NCI-H69 (cell line): ENCODE results near the gene FLOT1.

ENCODE experiments used
- DNase-seq: peaks from one replicate; lab custom pipeline; 2025; lab: John Stamatoyannopoulos, UW

Gene FLOT1

DNA sequence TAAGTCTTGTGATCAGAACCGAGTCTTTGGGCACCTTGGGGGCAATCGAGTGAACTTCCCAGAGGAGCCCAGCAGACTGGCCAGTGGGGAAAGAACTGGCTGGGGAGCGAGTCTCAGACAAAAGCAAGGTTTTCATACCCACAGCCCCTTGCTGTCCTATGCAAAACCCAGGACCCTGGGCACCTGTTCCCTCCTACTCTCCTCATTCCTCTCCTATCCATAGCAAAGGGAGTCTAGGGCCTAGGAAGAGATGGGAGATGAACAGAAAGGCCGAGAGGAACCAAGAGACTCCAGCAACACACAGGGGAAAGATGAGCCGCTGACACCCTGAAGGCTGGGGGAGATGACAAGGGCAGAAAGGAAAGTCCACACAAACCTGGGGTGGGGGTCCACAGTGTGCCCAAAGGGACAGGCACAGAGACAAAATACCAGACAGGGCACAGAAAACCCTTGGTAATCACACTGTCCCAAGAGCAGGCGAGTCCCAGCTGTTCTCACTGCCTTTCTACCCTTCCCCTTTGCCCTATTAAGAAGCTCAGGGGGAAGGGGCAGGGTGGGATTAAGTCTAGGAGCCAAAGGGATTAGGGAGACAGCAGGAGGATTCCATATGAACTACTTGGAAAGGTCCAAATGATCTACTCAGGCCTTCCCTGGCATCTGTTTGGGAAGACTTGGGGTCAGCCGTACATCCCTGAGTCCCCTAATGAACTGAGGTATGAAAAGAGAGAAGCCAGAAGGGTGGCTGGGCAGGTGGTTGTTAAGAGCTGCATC lies 62.5 kb downstream of the FLOT1 start:
- DNase-seq: no peak

DNA sequence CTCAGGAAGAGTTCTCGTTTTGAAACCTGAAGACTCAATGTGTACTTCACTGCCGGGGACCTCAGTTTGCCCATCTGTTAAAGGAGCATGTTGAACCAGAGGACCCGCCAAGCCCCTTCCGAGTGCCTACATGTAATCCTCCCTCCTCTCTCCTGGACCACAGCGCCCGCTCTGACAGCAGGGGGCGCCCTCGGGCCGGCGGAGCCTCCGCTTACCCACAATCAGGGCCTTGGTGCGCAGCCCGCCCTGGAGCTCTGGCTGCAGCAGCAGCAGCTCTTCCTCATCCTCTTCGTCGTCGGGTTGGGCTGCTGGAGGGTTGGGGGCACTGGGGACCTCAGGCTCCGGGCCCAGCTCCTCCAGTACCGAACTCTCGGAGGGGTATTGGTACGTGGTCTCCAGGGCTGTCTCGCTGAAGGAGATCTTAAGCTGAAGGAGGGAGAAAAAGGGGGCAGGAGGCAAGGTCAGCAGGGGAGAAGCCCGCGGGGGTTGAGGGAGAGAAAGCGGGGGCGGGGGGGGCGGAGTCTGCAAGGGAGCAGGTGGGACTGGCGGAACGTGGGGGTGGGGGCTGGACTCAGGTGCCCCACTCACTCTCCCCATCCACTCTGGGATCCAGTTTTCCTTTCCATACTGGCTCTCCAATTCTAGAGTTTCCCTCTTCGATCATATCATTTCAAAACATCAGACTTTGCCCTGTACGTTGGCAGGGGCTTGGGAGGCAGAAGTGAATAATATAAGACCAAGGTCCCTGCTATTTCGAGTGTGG lies 63.3 kb downstream of the FLOT1 start:
- peak; percentile 79 for DNase-seq
